GM21737 (cell line): ENCODE measurements around the gene AP1S1.
"Not testable (repeated sequence)": the region's sequence is repeated elsewhere in the genome, so short reads cannot be mapped to it uniquely, and the experiment has no call there.

Experiments used
- ATAC-seq: cut with Tn5 transposase; IDR thresholded peaks from one replicate; pipeline ENCODE4 v1.9.1; 2021; ENCODE audit warnings: mild to moderate bottlenecking, moderate library complexity; ENCODE audit not compliant: unreplicated experiment

The AP1S1 gene

GRCh38 chr7:101153969-101154692 is at the start of gene AP1S1:
TSS of gene AP1S1 (plus strand) at chr7:101154476. CDS start at chr7:101154515, 39 bp downstream.
- peak; percentile 76 for ATAC-seq

GRCh38 chr7:101104799-101105198 is 49.5 kb upstream of the AP1S1 start:
- ATAC-seq: no peak

GRCh38 chr7:101105248-101105647 is 49.0 kb upstream of the AP1S1 start:
- ATAC-seq: not testable (repeated sequence)

- ATAC-seq: no peak
Observed at GRCh38 chr7:101106386-101106785, 47.9 kb upstream of the AP1S1 start.

- no peak for ATAC-seq
Observed at GRCh38 chr7:101108330-101108857, 45.9 kb upstream of the AP1S1 start.

GRCh38 chr7:101108961-101109360 is 45.3 kb upstream of the AP1S1 start:
- ATAC-seq: no peak

GRCh38 chr7:101109368-101109767 is 44.9 kb upstream of the AP1S1 start:
- no peak for ATAC-seq

- ATAC-seq: no peak
Observed at GRCh38 chr7:101111261-101111660, 43.0 kb upstream of the AP1S1 start.

- no peak for ATAC-seq
Observed at GRCh38 chr7:101112233-101112632, 42.0 kb upstream of the AP1S1 start.

GRCh38 chr7:101113140-101113539 is 41.1 kb upstream of the AP1S1 start:
- ATAC-seq: not testable (repeated sequence)

GRCh38 chr7:101113836-101114235 is 40.4 kb upstream of the AP1S1 start:
- no peak for ATAC-seq

GRCh38 chr7:101114492-101114891 is 39.8 kb upstream of the AP1S1 start:
- no peak for ATAC-seq

- no peak for ATAC-seq
Observed at GRCh38 chr7:101115215-101115614, 39.1 kb upstream of the AP1S1 start.

- ATAC-seq: no peak
Observed at GRCh38 chr7:101116898-101117297, 37.4 kb upstream of the AP1S1 start.

- ATAC-seq: no peak
Observed at GRCh38 chr7:101118856-101119255, 35.4 kb upstream of the AP1S1 start.

- ATAC-seq: no peak
Observed at GRCh38 chr7:101119876-101120275, 34.4 kb upstream of the AP1S1 start.

- no peak for ATAC-seq
Observed at GRCh38 chr7:101120315-101120714, 34.0 kb upstream of the AP1S1 start.

- not testable (repeated sequence) for ATAC-seq
Observed at GRCh38 chr7:101121631-101121990, 32.7 kb upstream of the AP1S1 start.

- ATAC-seq: no peak
Observed at GRCh38 chr7:101121991-101122932, 32.0 kb upstream of the AP1S1 start.

- no peak for ATAC-seq
Observed at GRCh38 chr7:101122933-101123702, 31.2 kb upstream of the AP1S1 start.

GRCh38 chr7:101123703-101124068 is 30.6 kb upstream of the AP1S1 start:
- ATAC-seq: no peak
